Upper lobe of left lung (tissue), 6 donors: ENCODE measurements around the gene ANXA6. TPM values are rescaled to one million over a fixed set of nuclear protein-coding genes. Genes with fewer than 3 reads are reported as not detected.

Experiments used
- ATAC-seq, 2 donors: fragments of 200-7000 bp; cut with Tn5 transposase; one replicate each; pipeline ENCODE4 v1.9.1; 2022; ENCODE audit warnings: mild to moderate bottlenecking in 2 of 2, moderate library complexity in 2 of 2; ENCODE audit not compliant: low FRiP score in 2 of 2
- DNase-seq, 2 donors: peaks; one replicate each; pipeline ENCODE4 v3.0.0-alpha.2; 2019 to 2020
- H3K27ac ChIP-seq, 4 donors: fragments of 200-600 bp; sonication (generic); one replicate each; pipeline ENCODE4 v1.5.1; 2016 to 2019
- H3K27me3 ChIP-seq, 4 donors: fragments of 200-600 bp; sonication (generic); one replicate each; pipeline ENCODE4 v1.5.1; 2017 to 2019
- H3K36me3 ChIP-seq, 4 donors: fragments of 200-600 bp; sonication (generic); one replicate each; pipeline ENCODE4 v1.5.1; 2016 to 2019
- H3K4me1 ChIP-seq, 4 donors: fragments of 200-600 bp; sonication (generic); one replicate each; pipeline ENCODE4 v1.5.1; 2018 to 2019
- H3K4me3 ChIP-seq, 4 donors: fragments of 200-600 bp; sonication (generic); one replicate each; pipeline ENCODE4 v1.5.1; 2017 to 2019; ENCODE audit warnings: mild to moderate bottlenecking in 2 of 4, moderate library complexity in 1 of 4
- H3K9me3 ChIP-seq, 4 donors: fragments of 200-600 bp; sonication (generic); one replicate each; pipeline ENCODE4 v1.5.1; 2018 to 2019
- CTCF ChIP-seq, 6 experiments: fragments of 450-650 bp in 4 of 6; fragments of 200-600 bp in 2 of 6; sonication (generic) in 2 of 6; IDR thresholded peaks; one replicate each; pipeline ENCODE4 v1.5.1; 2016 to 2019; ENCODE audit warnings: antibody characterized with exemption in 6 of 6
- EP300 ChIP-seq, 4 donors: sonication (generic); formaldehyde crosslinking; IDR thresholded peaks; one replicate each; pipeline ENCODE4 v1.5.1; 2017; ENCODE audit warnings: antibody characterized with exemption in 4 of 4, control low read depth in 2 of 4
- POLR2A ChIP-seq, 4 donors: fragments of 450-650 bp; IDR thresholded peaks; one replicate each; pipeline ENCODE4 v1.5.1; 2016 to 2017; ENCODE audit warnings: antibody characterized with exemption in 4 of 4, mild to moderate bottlenecking in 2 of 4
- POLR2AphosphoS5 ChIP-seq, 2 donors: sonication (generic); formaldehyde crosslinking; IDR thresholded peaks; one replicate each; pipeline ENCODE4 v1.5.1; 2017; ENCODE audit warnings: antibody characterized with exemption in 2 of 2
- WGBS, 2 donors: methylation state at CpG; one replicate each; pipeline ENCODE4 v1.1.5; 2017 to 2018; 5-methylcytosine and 5-hydroxymethylcytosine counted together
- total RNA-seq, 6 donors: library from RNA; depleted of rRNA in 4 of 6; stranded (reverse); fragments of >200 nt in 4 of 6; gene quantifications; one replicate each; pipeline versions ENCODE4 v1.1.0 to v1.2.1, GENCODE V29; 2016 to 2021
- donor health status: DM: no; HTN: no; CAD: no; lungs with moderate emphysema.
- donor health status: DM: no; HTN: yes; CAD: no; lungs with severe emphysema.

ANXA6 gene
- total RNA-seq, 6 donors from 2014 or later = 68.5 to 176 (median 84.5) TPM

DNA sequence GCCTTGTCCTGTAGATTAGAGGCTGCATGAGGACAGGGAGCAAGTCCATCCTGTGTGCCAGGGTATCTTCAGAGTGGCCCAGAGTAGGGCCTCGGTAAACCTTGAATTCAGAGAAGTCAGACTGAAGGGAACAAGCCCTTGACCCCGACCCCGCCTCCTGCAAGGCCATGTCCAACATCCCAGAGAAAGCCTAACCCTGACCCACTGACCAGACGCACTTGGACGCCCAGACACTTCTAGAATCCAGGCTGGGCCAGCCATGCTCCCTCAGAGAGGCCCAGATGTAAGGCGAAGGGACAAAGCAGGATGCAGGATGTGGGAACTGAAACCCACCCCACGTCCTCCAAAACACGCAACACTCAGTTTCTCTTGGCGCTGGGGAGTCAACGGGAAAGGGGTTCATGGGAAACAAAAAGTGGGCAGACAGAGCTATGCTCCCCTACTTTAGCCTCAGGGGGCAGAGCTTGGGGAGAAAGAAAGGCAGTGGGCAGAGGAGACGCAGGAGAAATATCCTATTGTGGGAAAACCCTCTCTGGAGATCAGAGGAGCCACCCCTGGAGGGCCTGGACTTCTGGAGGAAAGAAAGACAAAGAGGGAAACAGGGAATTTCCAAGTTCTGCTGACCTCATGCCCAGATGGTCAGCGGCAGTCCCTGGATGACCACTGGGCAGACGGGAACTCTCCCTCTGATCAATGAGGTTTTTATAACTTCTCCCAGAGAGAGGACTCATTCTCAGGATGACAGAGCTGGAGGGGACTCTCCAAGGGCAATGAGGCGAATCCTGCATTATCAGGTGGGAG is 89.7 kb downstream of the ANXA6 start:
- H3K4me1 ChIP-seq = peaks cover 68 to 90% (median 84%) of the 10 kb centered on the region in 4 donors
- ATAC-seq (no peak), DNase-seq (no peak)
- H3K9me3 ChIP-seq = no peaks in the 10 kb centered on the region
- no peak for TF ChIP-seq POLR2A (IDR thresholded peaks at IDR 0.05)
- no peak for TF ChIP-seq POLR2AphosphoS5 (IDR thresholded peaks at IDR 0.05)
- TF ChIP-seq CTCF (IDR thresholded peaks at IDR 0.05) = no peak
- TF ChIP-seq EP300 (IDR thresholded peaks at IDR 0.05) = no peak
- no peaks in the 10 kb centered on the region for H3K27me3 ChIP-seq
- peak overlapping the region; percentile 59 to 78 (median 69) for H3K27ac ChIP-seq
- H3K4me3 ChIP-seq = no peak overlapping the region
- H3K36me3 ChIP-seq = peaks cover 0 to 18% (median 3%) of the 10 kb centered on the region in 4 donors
- WGBS, 2 donors = 69 to 70% methylated on average over 13 to 14 of the region's 14 CpGs

DNA sequence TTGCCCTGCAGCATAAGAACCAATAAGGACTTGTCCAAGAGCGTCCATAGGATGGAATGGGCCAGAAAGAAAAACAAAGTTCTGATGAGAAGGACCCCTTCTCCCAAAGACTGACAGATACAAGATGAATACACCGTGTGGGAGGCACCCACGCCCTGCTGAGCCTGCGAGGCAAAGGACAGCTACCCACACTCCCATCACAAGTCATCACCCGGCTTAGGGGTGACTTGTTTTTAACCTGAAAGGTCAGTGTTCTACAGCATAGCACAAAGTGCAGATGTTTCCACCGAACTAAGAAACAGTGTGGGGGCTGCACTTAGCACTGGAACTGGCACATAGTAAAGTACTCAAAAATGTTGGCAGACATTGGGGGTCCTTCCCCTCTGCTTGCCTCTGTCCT is 90.7 kb downstream of the ANXA6 start:
- TF ChIP-seq POLR2AphosphoS5 (IDR thresholded peaks at IDR 0.05) = no peak
- no peak for TF ChIP-seq POLR2A (IDR thresholded peaks at IDR 0.05)
- no peak for TF ChIP-seq CTCF (IDR thresholded peaks at IDR 0.05)
- TF ChIP-seq EP300 (IDR thresholded peaks at IDR 0.05) = no peak
- Histone ChIP-seq H3K9me3 (no peaks in the 10 kb centered on the region), H3K27ac (peak overlapping the region in 1 of 4 donors; percentile 69), H3K4me3 (no peak overlapping the region), H3K27me3 (no peaks in the 10 kb centered on the region), H3K36me3 (peaks cover 2 to 27% (median 10%) of the 10 kb centered on the region in 4 donors), H3K4me1 (peaks cover 64 to 90% (median 83%) of the 10 kb centered on the region in 4 donors)
- no peak for DNase-seq
- WGBS, 2 donors = 84 to 86% methylated on average over 5 to 6 of the region's 6 CpGs
- ATAC-seq = no peak

DNA sequence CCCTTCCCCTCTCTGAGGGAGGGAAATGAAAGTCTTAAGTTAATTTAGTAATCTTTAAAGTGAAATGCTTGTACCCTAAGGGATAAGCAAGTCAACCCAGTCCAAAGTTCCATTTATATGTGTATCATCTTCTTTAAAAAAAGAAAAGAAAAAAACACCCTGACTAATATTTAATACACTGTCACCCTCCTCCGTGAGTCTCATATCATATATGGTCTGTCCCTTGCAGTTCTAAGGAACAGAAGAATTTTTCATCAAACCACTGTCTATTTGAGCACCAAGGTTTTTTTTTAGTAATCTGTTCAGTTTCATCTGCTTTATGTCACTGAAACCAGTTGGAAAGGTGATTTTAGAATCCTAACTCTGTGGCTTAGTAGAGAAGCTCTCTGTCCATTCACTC is 92.0 kb downstream of the ANXA6 start:
- WGBS, 2 donors = 88 to 94% methylated on average over 1 of the region's 1 CpG
- ATAC-seq (no peak), DNase-seq (no peak)
- Histone ChIP-seq H3K4me3 (no peak overlapping the region), H3K9me3 (no peaks in the 10 kb centered on the region), H3K36me3 (peaks cover 3 to 35% (median 19%) of the 10 kb centered on the region in 4 donors), H3K27me3 (no peaks in the 10 kb centered on the region), H3K27ac (no peak overlapping the region), H3K4me1 (peaks cover 61 to 86% (median 79%) of the 10 kb centered on the region in 4 donors)
- TF ChIP-seq POLR2A (IDR thresholded peaks at IDR 0.05) (no peak), EP300 (IDR thresholded peaks at IDR 0.05) (no peak), POLR2AphosphoS5 (IDR thresholded peaks at IDR 0.05) (no peak), CTCF (IDR thresholded peaks at IDR 0.05) (no peak)

GRCh38 chr5:151064916-151065499 is 92.6 kb downstream of the ANXA6 start:
- Histone ChIP-seq H3K4me3 (no peak overlapping the region), H3K36me3 (peaks cover 3 to 39% (median 19%) of the 10 kb centered on the region in 4 donors), H3K27ac (peak overlapping the region in 2 of 4 donors; percentile 71 to 76), H3K4me1 (peaks cover 61 to 86% (median 79%) of the 10 kb centered on the region in 4 donors), H3K27me3 (no peaks in the 10 kb centered on the region), H3K9me3 (no peaks in the 10 kb centered on the region)
- 93 to 96% methylated on average over 10 to 12 of the region's 12 CpGs for WGBS, 2 donors
- ATAC-seq (no peak), DNase-seq (no peak)
- no peak for TF ChIP-seq EP300 (IDR thresholded peaks at IDR 0.05)
- no peak for TF ChIP-seq POLR2A (IDR thresholded peaks at IDR 0.05)
- TF ChIP-seq POLR2AphosphoS5 (IDR thresholded peaks at IDR 0.05) = no peak
